B cell (primary cell): ENCODE results near the gene DDX17. TPM values are rescaled to one million over a fixed set of nuclear protein-coding genes. Genes with fewer than 3 reads are reported as not detected.

ENCODE experiments used
- ATAC-seq: fragments of 200-7000 bp; cut with Tn5 transposase; one replicate; pipeline ENCODE4 v1.10.0; 2021; ENCODE audit warnings: low read depth, mild to moderate bottlenecking, moderate number of reproducible peaks, moderate library complexity
- CTCF ChIA-PET: fragments of 350-600 bp; sonication (Branson Sonifier 250); formaldehyde crosslinking; loops from one replicate; lab custom pipeline; 2021; ENCODE audit warnings: antibody characterized with exemption, inconsistent platforms; lab: Charles Lee
- POLR2A ChIA-PET: fragments of 350-600 bp; sonication (Branson Sonifier 250); formaldehyde crosslinking; loops from one replicate; lab custom pipeline; 2021; ENCODE audit warnings: antibody characterized with exemption; lab: Charles Lee
- DNase-seq: peaks from one replicate; pipeline ENCODE4 v3.0.0; 2013
- H2AFZ ChIP-seq: 2 replicates; pipeline ENCODE4 v1.6.1; 2012; ENCODE audit warnings: mild to moderate bottlenecking, low read depth, low read length; ENCODE audit not compliant: insufficient read depth, poor library complexity, severe bottlenecking
- H3K27ac ChIP-seq, 2 donors: 1 replicate in 1 of 2; 2 replicates in 1 of 2; pipeline ENCODE4 v1.5.1; 2012 to 2013; ENCODE audit warnings: low read length in 2 of 2, mild to moderate bottlenecking in 2 of 2, moderate library complexity in 1 of 2
- H3K27me3 ChIP-seq, 4 experiments: fragments of 200-600 bp in 1 of 4; sonication (generic) in 1 of 4; replicated peaks in 1 of 4; 1 replicate in 2 of 4; 2 replicates in 2 of 4; pipeline versions ENCODE4 v1.6.1 to v1.7.0; 2013 to 2016; ENCODE audit warnings: low read length in 3 of 4, mild to moderate bottlenecking in 2 of 4, mixed read lengths in 1 of 4, moderate library complexity in 1 of 4; ENCODE audit not compliant: insufficient read depth in 4 of 4, control insufficient read depth in 3 of 4; ENCODE audit errors: control extremely low read depth in 1 of 4
- H3K36me3 ChIP-seq, 2 experiments: replicated peaks in 1 of 2; 1 replicate in 1 of 2; 2 replicates in 1 of 2; pipeline versions ENCODE4 v1.6.1 to v1.7.1; 2013; ENCODE audit warnings: low read length in 1 of 2; ENCODE audit not compliant: insufficient read depth in 2 of 2, control insufficient read depth in 1 of 2; ENCODE audit errors: control extremely low read depth in 1 of 2, extremely low read depth in 1 of 2
- H3K4me1 ChIP-seq, 2 donors: fragments of 200-600 bp in 1 of 2; sonication (generic) in 1 of 2; 1 replicate in 1 of 2; 2 replicates in 1 of 2; pipeline versions ENCODE4 v1.5.1 to v1.6.1; 2013 to 2017; ENCODE audit warnings: low read length in 2 of 2; ENCODE audit not compliant: control insufficient read depth in 2 of 2, insufficient read depth in 2 of 2
- H3K4me2 ChIP-seq: replicated peaks from 2 replicates; pipeline ENCODE3; 2012; ENCODE audit warnings: mild to moderate bottlenecking, low read depth, low read length; ENCODE audit not compliant: poor library complexity, severe bottlenecking
- H3K4me3 ChIP-seq, 5 experiments: fragments of 200-600 bp in 1 of 5; sonication (generic) in 1 of 5; 1 replicate in 3 of 5; 2 replicates in 2 of 5; pipeline versions ENCODE4 v1.5.1 to v1.7.0; 2011 to 2016; ENCODE audit warnings: low read length in 4 of 5, mild to moderate bottlenecking in 4 of 5, low read depth in 2 of 5, control low read depth in 1 of 5, moderate library complexity in 1 of 5; ENCODE audit not compliant: insufficient read depth in 1 of 5; ENCODE audit errors: control extremely low read depth in 1 of 5, extremely low read depth in 1 of 5
- H3K79me2 ChIP-seq: fragments of 200-600 bp; sonication (generic); one replicate; pipeline ENCODE4 v1.6.0; 2016; ENCODE audit warnings: low read length; ENCODE audit not compliant: control insufficient read depth, insufficient read depth
- H3K9ac ChIP-seq: fragments of 200-600 bp; sonication (generic); 2 replicates; pipeline ENCODE4 v1.6.1; 2017; ENCODE audit warnings: mild to moderate bottlenecking, low read length, moderate library complexity
- H3K9me3 ChIP-seq, 3 donors: one replicate each; pipeline versions ENCODE4 v1.6.1 to v1.7.1; 2013; ENCODE audit warnings: low read length in 2 of 3; ENCODE audit not compliant: control insufficient read depth in 2 of 3, insufficient read depth in 1 of 3; ENCODE audit errors: control extremely low read depth in 1 of 3
- H4K20me1 ChIP-seq: 2 replicates; pipeline ENCODE4 v1.6.0; 2012; ENCODE audit warnings: mild to moderate bottlenecking, low read length; ENCODE audit not compliant: insufficient read depth, control insufficient read depth, poor library complexity, severe bottlenecking
- H3K27ac Mint-ChIP-seq: one replicate; pipeline ENCODE4 v1.8.0; 2021; ENCODE audit warnings: mixed read lengths
- H3K27me3 Mint-ChIP-seq: one replicate; pipeline ENCODE4 v1.8.0; 2021; ENCODE audit warnings: mixed read lengths
- H3K4me1 Mint-ChIP-seq: one replicate; pipeline ENCODE4 v1.8.0; 2021; ENCODE audit warnings: mixed read lengths
- H3K4me3 Mint-ChIP-seq: one replicate; pipeline ENCODE4 v1.8.0; 2021; ENCODE audit warnings: mixed read lengths
- H3K9me3 Mint-ChIP-seq: one replicate; pipeline ENCODE4 v1.8.0; 2022; ENCODE audit warnings: mixed read lengths; ENCODE audit not compliant: insufficient read depth
- EZH2 ChIP-seq: IDR thresholded peaks from 2 replicates; pipeline ENCODE4 v1.6.1; 2012; ENCODE audit warnings: borderline replicate concordance, low read depth, mild to moderate bottlenecking, moderate library complexity, low read length; ENCODE audit not compliant: insufficient read depth, poor library complexity, severe bottlenecking
- WGBS: methylation state at CpG from one replicate; pipeline ENCODE4 v1.1.5; 2013; ENCODE audit warnings: missing lambda C conversion rate; ENCODE audit not compliant: insufficient coverage; 5-methylcytosine and 5-hydroxymethylcytosine counted together
- intact Hi-C: fragments of 100-400 bp; cut with micrococcal nuclease; formaldehyde crosslinking; loops from one replicate; pipeline ENCODE4 v1.10.0; 2022
- polyA plus RNA-seq: library from polyadenylated mRNA; depleted of rRNA; stranded (reverse); fragments of >200 nt; gene quantifications from 2 replicates; pipeline ENCODE4 v1.2.3, GENCODE V29; 2012
- total RNA-seq, 2 donors: library from RNA; stranded (reverse); fragments of 120-200 nt in 1 of 2; gene quantifications; 1 replicate in 1 of 2; 2 replicates in 1 of 2; pipeline versions ENCODE4 v1.2.3 to v1.2.4, GENCODE V29; 2013 to 2022
- TF ChIP-seq, protein P1 (sequence below): fragments of 200-600 bp; IDR thresholded peaks from one replicate; pipeline ENCODE4 v1.8.0; 2022; ENCODE audit warnings: antibody characterized with exemption, mild to moderate bottlenecking

DDX17 gene
- total and polyA plus RNA-seq, 2 donors (not counting 1 experiment from before 2014, with no cell fraction given) = 754 to 936 TPM

DNA sequence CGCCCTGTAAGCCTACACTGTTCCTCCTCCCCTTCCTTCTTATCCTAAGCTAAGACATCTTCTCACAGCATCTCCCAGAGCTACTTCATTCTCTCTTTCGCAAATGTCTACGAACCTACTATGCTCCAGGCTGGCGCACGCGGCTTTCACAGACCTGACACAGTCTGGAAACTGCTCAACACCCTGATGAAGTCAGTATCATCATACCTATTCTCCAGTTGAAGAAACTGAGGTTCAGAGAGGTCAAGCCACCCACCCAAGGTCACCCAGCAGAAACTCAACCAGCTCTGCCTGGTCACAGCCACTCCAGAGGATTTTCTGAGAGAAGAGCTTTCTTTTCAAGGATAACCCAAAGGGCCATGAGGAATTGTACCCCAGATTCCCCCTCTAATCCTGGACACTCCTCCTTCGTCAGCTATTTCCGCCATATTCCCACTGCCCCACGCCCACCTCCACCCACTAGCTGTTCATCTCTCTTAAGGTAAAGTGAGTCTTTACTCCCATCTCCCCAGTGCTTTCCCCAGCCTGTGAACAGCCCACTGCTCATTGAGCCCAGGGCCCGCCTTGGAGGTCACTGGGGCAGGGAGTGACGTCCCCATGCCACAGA is 52.9 kb downstream of the DDX17 start:
- no peak overlapping the region for H3K27ac ChIP-seq
- intact Hi-C loops = no loop called here
- H2AFZ ChIP-seq = no peak overlapping the region
- 96% methylated on average over 9 of the region's 11 CpGs for WGBS
- peaks cover 63% of the 10 kb centered on the region for H3K27me3 Mint-ChIP-seq
- CTCF ChIA-PET = interaction anchor here (0.5 to 1.2 kb wide), 2 partner anchors 402 to 495 kb away, joined by 3 to 4 read pairs; no protein-coding TSS in a partner anchor
- H3K36me3 ChIP-seq = no peaks in the 10 kb centered on the region
- H3K4me3 Mint-ChIP-seq = peak overlapping the region; percentile 54
- H3K4me3 ChIP-seq = no peak overlapping the region
- DNase-seq = no peak
- POLR2A ChIA-PET = interaction anchor here (0.6 kb wide), 1 partner anchor 16 kb away, joined by 3 read pairs; no protein-coding TSS in a partner anchor
- no peaks in the 10 kb centered on the region for H4K20me1 ChIP-seq
- H3K9me3 ChIP-seq = peaks cover 0 to 9% (median 0%) of the 10 kb centered on the region in 3 donors
- no peak for ATAC-seq
- no peak overlapping the region for H3K9ac ChIP-seq
- TF ChIP-seq EZH2 = no peak
- TF ChIP-seq, protein P1, sequence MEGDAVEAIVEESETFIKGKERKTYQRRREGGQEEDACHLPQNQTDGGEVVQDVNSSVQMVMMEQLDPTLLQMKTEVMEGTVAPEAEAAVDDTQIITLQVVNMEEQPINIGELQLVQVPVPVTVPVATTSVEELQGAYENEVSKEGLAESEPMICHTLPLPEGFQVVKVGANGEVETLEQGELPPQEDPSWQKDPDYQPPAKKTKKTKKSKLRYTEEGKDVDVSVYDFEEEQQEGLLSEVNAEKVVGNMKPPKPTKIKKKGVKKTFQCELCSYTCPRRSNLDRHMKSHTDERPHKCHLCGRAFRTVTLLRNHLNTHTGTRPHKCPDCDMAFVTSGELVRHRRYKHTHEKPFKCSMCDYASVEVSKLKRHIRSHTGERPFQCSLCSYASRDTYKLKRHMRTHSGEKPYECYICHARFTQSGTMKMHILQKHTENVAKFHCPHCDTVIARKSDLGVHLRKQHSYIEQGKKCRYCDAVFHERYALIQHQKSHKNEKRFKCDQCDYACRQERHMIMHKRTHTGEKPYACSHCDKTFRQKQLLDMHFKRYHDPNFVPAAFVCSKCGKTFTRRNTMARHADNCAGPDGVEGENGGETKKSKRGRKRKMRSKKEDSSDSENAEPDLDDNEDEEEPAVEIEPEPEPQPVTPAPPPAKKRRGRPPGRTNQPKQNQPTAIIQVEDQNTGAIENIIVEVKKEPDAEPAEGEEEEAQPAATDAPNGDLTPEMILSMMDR = no peak
- peaks cover 12 to 33% of the 10 kb centered on the region in 2 donors for H3K4me1 ChIP-seq
- H3K9me3 Mint-ChIP-seq = no peaks in the 10 kb centered on the region
- H3K4me2 ChIP-seq = no peak overlapping the region
- H3K27ac Mint-ChIP-seq = no peak overlapping the region
- H3K4me1 Mint-ChIP-seq = peaks cover 17% of the 10 kb centered on the region
- peaks cover 0 to 57% (median 37%) of the 10 kb centered on the region in 4 experiments for H3K27me3 ChIP-seq
- H3K79me2 ChIP-seq = no peaks in the 10 kb centered on the region

DNA sequence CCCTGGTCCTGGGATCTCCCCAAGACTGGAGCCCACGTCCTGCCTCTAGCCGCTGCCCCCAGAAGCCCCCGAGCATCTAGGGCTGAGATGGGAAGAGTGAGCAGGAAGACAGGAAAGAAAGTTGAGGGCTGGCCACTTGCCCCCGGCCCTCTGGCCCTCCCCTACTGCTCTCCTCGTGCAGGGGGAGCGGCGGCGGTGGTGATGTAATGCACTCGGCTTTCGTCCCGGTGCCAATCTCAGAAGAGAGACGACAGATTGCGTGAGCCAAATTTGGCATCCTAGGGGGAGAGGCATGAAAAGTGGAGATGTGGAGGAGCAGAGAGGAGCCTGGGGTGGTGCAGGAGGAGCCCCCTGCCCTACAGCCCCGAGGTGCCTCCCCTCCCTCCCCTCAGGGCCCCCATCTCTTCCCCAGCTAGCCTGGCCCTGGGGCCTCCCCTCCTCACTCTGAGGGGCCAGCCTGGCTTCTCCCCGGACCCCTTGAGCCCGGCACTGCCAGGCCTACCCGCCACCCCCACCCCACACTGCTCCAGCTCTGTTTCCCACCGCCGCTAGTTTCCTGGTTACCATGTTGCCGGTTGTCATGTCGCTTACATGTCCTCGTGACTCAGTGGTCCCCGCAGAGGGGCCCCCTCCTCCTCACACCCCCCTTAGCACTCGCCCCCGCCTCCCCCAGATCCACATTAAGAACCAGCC is 53.6 kb downstream of the DDX17 start:
- H3K27ac Mint-ChIP-seq = peak overlapping the region; percentile 46
- Histone ChIP-seq H3K4me1 (peaks cover 12 to 33% of the 10 kb centered on the region in 2 donors), H2AFZ (no peak overlapping the region), H3K4me3 (no peak overlapping the region), H3K27ac (no peak overlapping the region), H4K20me1 (no peaks in the 10 kb centered on the region), H3K27me3 (peaks cover 0 to 54% (median 36%) of the 10 kb centered on the region in 4 experiments), H3K9ac (no peak overlapping the region), H3K36me3 (no peaks in the 10 kb centered on the region), H3K79me2 (no peaks in the 10 kb centered on the region), H3K4me2 (no peak overlapping the region), H3K9me3 (peaks cover 0 to 9% (median 0%) of the 10 kb centered on the region in 3 donors)
- H3K27me3 Mint-ChIP-seq = peaks cover 58% of the 10 kb centered on the region
- no peak for DNase-seq
- peak overlapping the region; percentile 54 for H3K4me3 Mint-ChIP-seq
- 73% methylated on average over 13 of the region's 25 CpGs for WGBS
- H3K4me1 Mint-ChIP-seq = peaks cover 17% of the 10 kb centered on the region
- CTCF ChIA-PET = interaction anchor here (1.2 kb wide), 1 partner anchor 401 kb away, joined by 3 read pairs; no protein-coding TSS in a partner anchor
- POLR2A ChIA-PET = interaction anchor here (0.6 kb wide), 1 partner anchor 17 kb away, joined by 3 read pairs; no protein-coding TSS in a partner anchor
- no peaks in the 10 kb centered on the region for H3K9me3 Mint-ChIP-seq
- ATAC-seq = no peak
- intact Hi-C loops = no loop called here
- TF ChIP-seq, protein P1 = no peak
- TF ChIP-seq EZH2 = no peak
